Stimulated activated CD8-positive, alpha-beta memory T cell treated with anti-CD3 and anti-CD28 coated beads, Interleukin-4, amount 100 ng/mL, for 1 hour (primary cell): Measurements from ENCODE around the gene SGTA.

Source experiments
- DNase-seq, 2 donors: peaks; one replicate each; pipeline ENCODE4 v3.0.0-alpha.2; 2020; ENCODE audit warnings: low read depth in 2 of 2, low spot score in 1 of 2

The SGTA gene

DNA sequence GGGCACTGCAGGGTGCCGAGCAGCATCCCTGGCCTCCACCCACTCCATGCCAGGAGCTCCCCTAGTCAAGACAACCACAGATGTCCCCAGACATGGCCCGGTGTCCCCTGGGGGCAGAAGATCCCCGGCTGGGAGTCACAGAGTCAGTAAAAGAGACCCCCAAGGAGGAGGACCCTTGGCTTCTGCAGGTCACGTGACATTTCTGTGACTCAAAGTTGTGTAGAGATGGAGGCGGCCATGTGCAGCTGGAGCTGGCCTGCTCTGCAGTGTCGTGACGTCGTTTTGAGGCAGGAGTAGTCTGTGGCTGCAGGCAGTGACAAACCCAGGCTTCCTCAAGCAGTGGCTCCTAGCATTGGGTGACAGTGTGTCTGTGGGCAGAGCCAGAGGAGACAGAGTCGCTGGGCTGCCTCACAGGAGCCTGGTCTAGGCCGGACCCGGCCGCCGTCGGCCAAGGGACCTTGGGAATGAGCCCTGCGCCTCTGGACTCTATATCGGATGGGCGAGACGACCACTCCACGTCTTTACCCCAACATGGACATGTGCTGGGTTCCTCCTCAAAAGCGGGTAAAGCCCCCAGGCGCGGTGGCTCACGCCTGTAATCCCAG is 54.2 kb downstream of the SGTA start:
- no peak for DNase-seq

DNA sequence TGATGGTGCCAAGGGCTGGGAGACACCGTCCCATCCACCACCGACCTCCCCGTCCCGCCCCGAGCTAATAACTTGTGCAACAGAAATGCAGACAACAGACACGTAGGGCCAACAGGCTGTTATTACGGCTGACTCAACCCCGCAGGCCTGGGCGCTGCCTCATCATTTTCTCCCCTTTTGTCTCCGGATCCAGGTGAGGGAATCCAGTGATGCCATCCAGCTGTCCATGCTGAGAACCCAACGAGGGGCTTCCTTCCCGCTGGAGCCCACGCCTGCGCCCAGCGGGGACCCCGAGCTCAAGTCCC is 55.5 kb downstream of the SGTA start:
- no peak for DNase-seq

DNA sequence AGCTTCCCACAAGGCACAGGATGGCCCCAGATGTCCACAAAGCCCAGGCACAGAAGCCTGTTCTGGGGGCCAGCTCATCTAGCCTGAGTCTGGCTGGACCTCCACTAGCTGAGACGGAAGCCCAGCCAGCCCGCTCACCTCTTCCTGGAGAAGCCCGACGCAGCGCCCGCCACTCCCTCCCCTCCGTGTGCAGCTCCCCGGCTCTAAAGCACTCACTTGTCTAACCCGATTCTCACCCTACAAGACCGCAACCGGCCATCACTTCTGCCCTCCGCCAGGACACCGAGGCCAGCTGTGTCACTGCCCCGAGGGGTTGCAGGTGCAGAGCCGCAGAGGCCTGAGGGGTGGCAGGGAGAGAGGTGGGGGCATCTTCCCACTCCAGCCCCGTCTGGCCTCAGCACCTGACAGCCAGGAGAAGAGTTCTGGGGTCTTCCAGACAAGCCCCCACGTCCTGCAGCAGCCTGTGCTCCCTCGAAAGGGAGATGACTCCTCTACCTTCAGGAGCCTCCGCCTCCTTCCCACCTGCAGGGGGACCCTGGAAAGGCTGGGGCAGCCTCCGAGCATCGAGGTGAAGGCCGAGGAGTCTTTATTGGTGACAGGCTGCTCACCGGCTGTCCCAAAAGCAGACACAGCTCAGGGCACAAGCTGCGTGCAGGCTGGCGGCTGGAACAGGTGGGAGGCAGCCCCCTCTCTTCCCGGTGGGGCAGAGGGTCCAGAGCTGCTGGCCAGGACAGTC is 56.0 kb downstream of the SGTA start:
- DNase-seq, result no peak

DNA sequence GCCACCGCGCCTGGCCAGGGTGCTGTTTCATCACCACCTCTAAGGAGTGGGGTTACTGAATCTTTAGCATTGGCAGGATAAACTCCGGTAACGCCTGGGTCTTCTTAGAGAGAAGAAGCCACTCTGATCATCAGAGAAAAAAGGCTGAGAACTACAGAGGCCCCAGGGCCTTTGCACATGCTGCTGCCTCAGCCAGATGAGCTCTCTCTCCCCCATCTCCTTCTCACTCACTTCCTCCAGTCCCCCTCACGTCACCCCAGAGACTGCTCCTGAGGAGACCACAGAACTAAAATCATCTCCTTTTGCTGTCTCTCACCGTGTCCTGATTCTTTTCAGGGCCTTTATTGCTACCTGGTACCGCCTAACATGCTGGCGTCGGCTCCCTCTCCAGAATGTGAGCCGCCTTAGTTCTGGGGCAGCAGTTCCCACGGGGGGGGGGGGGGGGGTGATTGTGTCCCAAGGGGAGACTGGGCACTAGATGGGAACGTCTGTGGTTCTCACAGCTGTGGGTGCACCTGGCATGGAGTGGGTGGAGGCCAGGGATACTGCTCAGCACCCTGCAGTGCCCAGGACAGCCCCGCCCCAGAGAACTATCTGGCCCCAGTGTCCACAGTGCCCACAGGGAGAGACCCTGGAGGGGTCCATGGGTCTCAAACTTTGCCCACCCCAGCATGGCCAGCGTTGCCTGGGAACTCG is 56.8 kb downstream of the SGTA start:
- no peak for DNase-seq

DNA sequence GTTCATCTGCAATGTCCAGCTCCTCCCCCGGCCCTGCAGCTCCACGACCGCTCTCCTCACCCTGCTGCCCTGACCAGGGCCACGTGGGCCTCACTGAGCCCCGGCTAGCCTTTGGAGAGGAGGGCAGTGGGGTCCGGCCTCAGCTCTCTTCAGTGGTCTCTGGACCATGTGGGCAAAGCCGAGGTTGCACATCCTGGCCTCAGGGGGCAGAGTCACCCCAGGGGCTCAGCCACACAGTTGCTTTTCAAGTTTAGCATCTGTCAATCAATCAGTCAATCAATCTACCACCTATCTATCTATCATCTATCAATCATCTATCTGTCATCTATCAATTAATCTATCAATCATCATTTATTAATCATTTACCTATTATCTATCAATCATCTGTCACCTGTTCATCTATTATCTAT is 58.9 kb downstream of the SGTA start:
- DNase-seq, result no peak

DNA sequence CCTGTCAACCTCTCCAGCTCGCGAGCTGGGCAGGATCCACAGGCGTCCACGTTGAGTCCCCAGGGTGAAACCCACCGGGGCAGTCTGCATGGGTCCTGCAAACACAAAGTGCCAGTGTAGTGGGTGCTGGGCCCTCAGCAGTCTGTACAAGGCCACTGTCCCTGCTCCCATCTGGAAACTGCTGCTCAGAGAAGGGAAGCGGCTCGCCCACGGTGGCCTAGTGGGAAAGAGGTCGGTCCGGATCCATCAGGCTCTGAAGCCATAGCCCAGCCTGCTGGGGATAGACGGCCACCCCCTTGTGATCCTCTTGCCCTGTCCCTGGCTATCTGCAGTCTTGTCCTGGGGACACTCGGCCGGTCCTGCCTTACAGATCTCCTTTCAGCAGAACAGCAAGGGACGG is 59.3 kb downstream of the SGTA start:
- no peak for DNase-seq

DNA sequence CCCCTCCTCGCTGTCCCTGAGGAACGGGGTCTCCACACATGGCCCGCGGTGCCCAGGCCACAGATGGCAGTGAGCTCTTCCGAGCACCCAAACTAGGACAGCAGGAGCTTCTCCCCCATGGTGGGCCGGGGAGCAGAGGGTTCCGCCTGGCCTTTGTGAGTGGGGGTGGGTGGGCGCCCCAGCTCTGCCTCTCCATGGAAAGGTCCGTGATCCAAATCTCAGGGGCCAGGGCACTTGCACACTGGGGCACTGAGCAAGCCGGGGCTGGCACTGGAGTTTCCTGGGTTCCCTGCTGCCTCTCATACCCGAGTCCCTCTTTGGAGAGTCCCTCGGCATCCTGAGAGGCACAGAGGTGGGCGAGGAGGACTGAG is 59.7 kb downstream of the SGTA start:
- no peak for DNase-seq

DNA sequence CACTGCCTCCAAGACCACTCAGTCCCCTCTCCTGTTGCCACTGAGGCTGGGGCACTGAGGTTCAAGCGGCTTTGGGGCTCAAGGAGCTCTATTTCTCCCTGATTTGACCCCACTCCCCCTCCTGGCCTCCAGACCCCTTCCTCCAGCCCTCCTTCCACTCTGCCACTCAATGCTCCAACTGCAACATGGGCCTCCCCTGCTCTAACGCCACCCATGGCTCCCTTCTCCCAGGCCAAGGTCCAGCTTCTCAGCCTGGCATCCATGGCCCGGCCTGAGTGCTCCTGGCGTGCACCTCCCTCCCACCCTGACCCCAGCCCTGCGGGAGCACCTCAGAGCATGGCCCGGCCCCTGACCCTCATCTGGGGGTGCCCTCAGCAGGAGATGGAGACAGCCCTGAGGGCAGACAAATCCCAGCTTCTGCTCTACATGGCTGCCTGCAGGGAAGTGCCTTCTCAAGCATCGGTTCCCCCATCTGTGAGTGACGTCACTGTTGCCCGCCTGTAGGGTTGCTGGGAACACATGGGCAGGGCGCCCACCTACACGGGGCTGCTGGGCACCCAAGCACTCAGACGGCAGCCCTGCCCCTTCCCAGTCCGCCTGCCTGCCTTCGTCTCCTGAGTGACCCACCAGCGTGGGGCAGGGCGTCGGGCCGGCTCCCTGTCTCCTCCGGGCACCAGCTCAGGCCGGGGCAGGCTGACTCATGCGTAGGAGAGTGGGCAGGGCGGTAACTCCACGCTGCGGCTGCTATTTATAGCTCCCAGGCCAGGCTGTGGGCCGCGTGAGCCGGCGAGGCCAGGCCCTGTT is 60.3 kb downstream of the SGTA start:
- DNase-seq, result no peak

DNA sequence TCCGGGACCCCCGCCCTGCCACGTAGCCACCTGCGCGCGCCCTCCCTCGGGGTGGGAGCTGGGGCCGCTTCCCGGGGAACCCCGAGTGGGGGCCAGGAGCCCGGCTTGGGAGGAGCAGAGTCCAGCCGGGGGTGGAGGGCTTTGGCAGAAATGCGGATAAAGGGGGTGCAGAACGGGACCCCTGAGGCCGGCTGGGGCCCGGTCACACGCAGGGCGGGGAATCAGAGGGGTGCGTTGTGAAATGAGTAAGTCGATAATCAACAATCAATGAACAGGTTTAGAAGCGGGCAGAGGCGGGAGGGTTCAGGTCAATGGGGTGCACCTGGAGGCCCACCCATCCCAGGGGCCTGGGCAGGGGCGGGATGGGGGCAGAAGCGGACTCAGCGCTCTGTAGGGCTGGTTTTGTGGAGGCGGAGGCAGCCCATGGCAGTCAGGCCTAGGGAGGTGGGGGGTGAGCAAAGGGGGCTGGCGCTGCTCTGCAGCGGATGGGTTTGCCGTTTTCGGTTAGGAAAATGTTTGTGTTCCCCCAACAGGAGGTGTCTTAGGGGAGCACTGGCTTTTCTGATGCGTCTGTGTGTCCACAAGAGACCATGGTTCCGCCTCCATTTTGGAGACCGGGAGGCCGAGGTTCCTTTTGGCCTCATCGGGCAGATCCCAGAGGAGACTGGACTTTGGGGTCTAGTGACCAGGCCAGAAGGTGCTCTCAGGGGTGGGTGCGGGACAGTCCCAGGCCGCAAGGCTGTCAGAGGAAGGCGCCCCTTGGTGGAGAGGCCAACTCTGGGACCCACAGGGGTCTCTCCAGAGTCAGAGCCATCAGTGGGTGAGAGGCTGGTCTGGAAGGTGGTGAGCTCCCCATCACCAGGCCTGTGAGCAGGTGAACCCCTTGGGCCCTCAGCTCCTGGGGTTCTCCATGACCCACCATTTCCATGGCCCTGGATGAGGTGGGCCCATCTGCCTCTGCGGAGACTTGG is 61.2 kb downstream of the SGTA start:
- DNase-seq, result no peak

DNA sequence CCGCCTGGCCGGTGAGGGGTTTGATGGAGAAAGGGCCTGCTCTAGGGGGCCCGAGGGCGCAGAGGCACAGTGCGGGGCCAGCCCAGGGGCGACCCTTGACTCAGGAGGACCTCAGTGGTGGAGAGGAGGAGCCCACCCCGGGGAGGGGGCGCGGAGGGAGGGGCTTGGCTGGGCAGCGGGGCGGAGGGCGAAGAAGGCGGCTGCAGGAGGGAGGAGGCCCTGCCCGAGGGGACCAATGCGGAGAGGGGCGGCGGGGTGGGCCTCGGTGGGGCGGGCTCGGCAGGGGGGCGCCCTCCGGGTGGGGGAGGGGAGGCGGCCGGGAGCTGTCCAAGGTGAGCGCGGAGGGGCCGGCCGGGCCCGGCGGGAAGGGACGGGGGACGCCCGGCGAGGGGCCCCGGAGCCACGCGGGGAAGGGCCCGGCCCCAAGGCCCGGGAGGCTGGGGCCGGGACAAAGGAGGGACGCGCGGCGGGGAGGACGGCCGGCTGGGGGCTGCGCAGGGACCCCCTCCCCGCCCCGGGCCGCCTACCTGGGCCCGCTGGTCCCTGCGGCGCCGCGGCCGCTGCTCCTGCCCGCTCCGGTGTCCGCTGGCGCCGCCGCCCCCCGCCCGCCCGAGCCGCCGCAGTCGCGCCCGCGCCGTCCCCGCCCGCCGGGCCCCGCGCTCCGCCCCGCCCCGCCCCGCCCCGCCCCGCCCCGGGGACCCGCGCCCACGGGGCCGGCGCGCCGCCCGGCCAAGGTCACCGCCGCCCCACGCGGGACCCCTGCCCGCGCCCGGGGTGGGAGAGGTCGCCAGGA is 62.1 kb downstream of the SGTA start, which contains the start of gene DIRAS1:
TSS of gene DIRAS1 (minus strand) at position 596 of the 793 bp plus-strand sequence. CDS start 3,566 bp downstream, outside the sequence.
- DNase-seq, result no peak

DNA sequence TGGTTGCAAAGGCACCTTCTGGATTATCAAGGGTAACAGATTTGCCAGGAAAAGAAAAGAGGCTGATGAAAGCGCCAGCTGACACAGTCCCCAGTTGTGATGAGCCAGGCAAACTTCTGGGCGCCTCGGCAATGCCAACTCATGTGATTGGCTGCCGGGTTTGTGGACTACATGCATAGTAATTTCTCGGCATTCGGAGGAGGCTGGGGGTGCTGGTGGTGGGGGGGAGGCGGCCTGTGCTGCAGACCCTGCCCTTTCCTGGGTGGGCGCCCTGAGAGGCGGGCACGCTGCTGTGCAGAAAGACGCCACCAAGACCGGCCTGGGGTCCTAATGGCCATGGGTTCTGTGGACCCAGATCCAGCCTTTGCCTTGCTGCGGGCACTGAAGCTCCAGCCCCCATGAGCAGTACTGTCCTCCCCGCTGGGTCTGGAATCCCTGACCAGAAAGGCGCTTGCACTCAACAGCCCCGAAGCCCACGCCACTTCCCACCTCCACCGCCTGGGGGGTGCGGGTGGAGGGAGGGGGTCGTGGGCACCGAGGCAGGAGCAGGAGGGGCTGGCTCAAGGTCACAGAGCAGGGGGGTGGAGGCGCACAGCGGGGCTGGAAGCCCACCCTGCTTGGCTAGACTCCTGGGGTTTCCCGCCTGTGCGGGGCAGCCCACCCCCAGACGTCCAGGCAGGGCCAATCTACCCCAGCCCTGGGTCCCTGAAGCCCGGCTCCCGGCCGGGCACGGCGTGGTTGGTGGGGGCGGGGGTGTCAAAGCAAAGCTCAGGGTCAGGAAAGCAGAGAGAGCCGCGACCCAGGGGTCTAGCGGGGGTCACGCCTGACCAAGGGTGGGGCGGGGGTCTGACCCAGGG is 62.9 kb downstream of the SGTA start:
- DNase-seq, result no peak

DNA sequence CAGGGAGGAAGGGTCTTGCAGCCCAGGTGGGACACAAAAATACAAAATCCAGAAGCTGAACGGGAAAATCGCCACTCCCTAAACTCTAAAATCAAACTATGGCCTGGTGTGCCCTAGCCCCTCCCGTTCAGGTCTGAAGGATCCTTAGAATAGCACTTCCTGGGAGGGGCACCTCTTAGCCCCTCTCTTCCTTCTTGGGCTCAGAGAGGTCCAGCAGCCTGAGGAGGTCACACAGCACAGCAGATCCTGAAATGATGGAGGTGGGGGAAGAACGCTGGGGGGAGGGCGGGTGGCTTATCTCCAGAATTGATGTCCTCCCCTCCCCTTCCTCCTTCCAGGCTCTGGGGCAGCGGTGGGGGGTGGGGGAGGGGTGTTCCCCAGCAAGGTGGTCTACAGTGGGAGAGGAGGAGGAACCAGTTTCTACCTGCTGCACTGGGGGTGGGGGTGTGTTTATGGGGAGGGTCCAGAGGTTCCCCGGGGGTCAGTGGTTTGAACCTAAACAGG is 63.8 kb downstream of the SGTA start:
- DNase-seq, result no peak

DNA sequence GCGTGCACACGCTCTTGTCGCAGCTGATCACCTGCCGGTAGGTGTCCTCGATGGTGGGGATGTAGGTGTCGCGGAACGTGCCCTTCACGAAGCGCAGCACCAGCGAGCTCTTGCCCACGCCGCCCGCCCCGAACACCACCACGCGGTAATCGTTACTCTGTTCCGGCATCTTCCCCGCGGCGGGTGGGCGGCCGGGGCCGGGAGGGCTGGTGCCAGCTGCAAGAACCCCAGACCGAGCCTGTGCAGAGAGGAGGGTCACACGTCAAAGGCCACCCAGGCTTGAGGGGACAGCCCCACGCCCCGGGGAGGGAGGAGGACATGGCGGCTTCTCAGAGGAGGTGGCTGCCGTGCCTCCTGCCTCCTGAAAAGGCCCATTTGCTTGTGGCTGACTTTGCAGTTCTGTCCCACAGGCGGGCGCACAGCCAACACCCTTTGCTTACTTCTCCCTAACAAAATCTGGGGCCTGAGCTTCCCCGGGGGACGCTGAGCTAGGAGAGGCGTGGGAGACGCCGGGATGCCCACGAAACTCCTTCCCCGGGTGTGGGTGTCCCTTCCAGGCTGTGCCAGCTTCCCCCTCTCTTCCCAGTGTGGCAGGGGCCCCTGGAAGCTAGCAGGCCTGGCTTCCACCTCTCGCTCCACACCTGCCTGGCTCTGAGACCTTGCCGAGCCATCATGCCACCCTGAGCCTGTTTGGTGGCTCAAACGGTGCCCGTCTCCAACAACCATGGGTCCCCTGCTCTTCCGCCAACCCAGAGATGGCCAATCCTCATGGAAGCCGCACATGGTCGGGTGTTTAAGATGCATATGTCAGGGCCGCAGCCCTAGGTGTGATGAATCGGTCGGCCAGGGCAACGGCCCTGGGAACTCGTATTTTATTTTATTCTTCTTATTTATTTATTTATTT is 65.2 kb downstream of the SGTA start:
- no peak for DNase-seq

DNA sequence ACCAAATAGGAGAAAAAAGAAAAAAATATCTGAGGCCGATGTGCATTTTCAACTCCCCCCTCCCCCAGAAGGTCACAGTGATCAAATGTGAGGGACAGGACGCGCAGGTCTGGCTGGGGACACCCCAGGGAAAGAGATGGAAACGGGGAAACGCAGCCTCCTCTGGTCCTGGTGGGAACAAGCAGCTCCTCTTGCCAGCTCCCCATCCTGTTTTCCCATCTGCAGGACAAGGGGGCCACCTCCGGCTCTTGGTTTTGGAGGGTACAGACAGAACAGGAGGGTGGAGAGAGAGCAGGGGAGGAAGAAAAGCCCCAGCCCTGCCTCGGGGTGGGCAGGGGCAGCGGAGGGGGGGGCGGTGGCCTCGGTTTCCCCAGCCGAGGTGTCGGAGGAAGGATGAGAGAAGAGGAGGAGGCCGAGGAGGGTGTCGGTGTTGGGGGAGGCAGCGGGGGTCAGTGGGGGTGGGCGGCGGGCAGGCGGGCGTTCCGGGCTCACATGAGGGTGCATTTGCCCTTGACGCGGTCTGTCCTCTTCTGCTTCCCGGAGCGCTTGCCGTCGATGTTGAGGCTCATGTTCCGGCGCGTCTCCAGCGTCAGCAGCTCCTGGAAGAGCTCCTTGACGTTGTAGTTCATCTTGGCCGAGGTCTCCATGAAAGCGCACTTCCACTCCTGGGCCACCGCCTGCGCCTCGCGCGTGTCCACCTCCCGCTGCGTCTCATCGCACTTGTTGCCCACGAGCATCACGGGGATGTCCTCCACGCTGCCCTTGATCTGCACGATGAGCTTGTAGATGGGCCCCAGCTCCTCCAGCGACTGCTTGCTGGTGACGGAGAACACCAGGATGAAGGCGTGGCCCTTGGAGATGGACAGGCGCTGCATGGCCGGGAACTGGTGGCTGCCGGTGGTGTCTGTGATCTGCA is 66.1 kb downstream of the SGTA start:
- DNase-seq, result no peak

DNA sequence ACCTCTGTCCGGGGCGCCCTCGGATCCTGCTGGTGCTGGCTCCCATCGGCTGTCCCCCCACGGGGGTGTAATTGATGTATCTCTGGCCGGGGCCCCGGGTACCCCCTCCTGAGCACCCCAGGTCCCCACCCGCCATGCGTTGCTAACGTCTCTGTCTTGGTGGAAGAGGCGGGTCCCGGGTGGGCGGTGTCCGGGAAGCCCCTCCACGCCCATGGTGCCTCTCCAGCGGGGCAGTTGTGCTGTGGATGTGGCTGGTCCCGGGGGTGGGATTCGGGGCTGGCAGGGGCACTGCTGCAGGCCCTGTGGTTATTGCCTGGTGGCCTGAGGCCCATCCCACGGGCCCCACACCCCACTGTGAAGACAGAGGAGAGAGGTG is 66.8 kb downstream of the SGTA start:
- DNase-seq, result no peak

DNA sequence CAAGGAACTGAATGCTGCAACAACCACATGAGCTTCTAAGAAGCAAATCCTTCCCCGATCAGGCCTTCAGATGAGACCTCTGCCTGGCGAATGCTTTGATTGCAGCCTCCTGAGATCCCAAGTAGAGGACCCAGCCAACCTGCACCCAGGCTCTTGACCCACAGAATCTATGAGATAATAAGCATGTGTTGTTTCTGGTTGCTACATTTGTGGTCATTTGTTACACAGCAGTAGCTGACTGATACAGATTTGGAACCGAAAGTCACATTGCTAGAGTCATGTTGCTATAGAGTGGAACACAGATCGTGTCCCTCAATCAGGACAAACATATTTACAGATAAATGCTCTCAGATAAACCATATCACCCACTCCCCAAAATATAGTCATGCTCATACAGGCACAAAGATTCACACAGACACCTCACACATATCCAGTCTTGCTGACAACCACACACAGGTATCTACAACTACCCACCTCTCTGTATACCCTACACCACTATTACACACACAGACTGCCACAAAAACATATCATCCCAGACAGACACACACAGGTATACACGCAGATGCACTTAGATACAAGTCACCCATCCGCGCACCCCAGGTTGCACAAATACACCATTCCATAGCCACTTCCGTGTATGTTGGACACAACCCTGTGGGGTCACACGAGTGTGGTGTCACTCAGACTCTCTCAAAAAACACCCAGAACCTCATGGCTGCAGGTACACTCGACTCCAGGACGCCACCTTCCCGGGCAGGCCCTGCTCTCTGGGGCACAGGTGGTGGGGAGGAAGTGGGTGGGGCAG is 67.4 kb downstream of the SGTA start:
- DNase-seq, result no peak
